PC-9 (cell line): ENCODE measurements around the gene COL4A6. TPM values are rescaled to one million over a fixed set of nuclear protein-coding genes. Genes with fewer than 3 reads are reported as not detected.

Source experiments
- BruUV-seq: library from RNA; stranded (reverse); fragments of 400-500 nt; replicated peaks from 2 replicates; lab custom pipeline; 2021; lab: Mats Ljungman, UMichigan
- CTCF ChIA-PET: fragments of 300-600 bp; sonication (Branson Sonifier 250); formaldehyde crosslinking; loops from one replicate; lab custom pipeline; 2022; ENCODE audit warnings: antibody characterized with exemption; lab: Charles Lee
- POLR2A ChIA-PET: fragments of 300-600 bp; sonication (Branson Sonifier 250); formaldehyde crosslinking; loops from one replicate; lab custom pipeline; 2022; ENCODE audit warnings: antibody characterized with exemption; ENCODE audit not compliant: unreplicated experiment; lab: Charles Lee
- DNase-seq, 2 experiments: peaks; one replicate each; pipeline versions ENCODE4 v3.0.0 to v3.0.0-alpha.2; 2015 to 2022; ENCODE audit warnings: mixed read lengths in 1 of 2
- H2AFZ ChIP-seq: fragments of 200-600 bp; sonication (generic); 2 replicates; pipeline ENCODE4 v1.8.1; 2017; ENCODE audit warnings: antibody characterized with exemption
- H3F3A ChIP-seq: fragments of 200-600 bp; sonication (generic); 2 replicates; pipeline ENCODE4 v1.8.1; 2017; ENCODE audit warnings: antibody characterized with exemption, mild to moderate bottlenecking, low read depth; ENCODE audit not compliant: insufficient read depth
- H3K27ac ChIP-seq: fragments of 200-600 bp; sonication (generic); 2 replicates; pipeline ENCODE4 v1.6.1; 2016; ENCODE audit warnings: mixed run types
- H3K27me3 ChIP-seq: fragments of 200-600 bp; sonication (generic); 2 replicates; pipeline ENCODE4 v1.6.1; 2016; ENCODE audit warnings: low read depth, mixed run types; ENCODE audit not compliant: insufficient read depth
- H3K36me3 ChIP-seq: fragments of 200-600 bp; sonication (generic); 2 replicates; pipeline ENCODE4 v1.6.1; 2016; ENCODE audit warnings: low read depth, mixed run types
- H3K4me1 ChIP-seq: fragments of 200-600 bp; sonication (generic); replicated peaks from 2 replicates; pipeline ENCODE4 v1.6.1; 2016; ENCODE audit warnings: mixed run types; ENCODE audit not compliant: insufficient read depth
- H3K4me2 ChIP-seq: fragments of 200-600 bp; sonication (generic); 2 replicates; pipeline ENCODE4 v1.6.1; 2017; ENCODE audit warnings: mixed run types
- H3K4me3 ChIP-seq: fragments of 200-600 bp; sonication (generic); 2 replicates; pipeline ENCODE4 v1.6.1; 2016; ENCODE audit warnings: mixed run types
- H3K79me2 ChIP-seq: fragments of 200-600 bp; sonication (generic); 2 replicates; pipeline ENCODE4 v1.6.1; 2017; ENCODE audit warnings: low read depth, mixed run types
- H3K9me2 ChIP-seq: fragments of 200-600 bp; sonication (generic); 2 replicates; pipeline ENCODE4 v1.8.1; 2017; ENCODE audit warnings: mild to moderate bottlenecking; ENCODE audit not compliant: insufficient read depth
- H3K9me3 ChIP-seq: fragments of 200-600 bp; sonication (generic); 2 replicates; pipeline ENCODE4 v1.8.1; 2016; ENCODE audit warnings: low read depth; ENCODE audit not compliant: insufficient read depth
- H4K20me1 ChIP-seq: fragments of 200-600 bp; sonication (generic); 2 replicates; pipeline ENCODE4 v1.8.1; 2017; ENCODE audit not compliant: insufficient read depth
- EZH2 ChIP-seq: fragments of 200-600 bp; sonication (generic); IDR thresholded peaks from 2 replicates; pipeline ENCODE4 v1.8.0; 2017; ENCODE audit warnings: antibody characterized with exemption, low read depth
- intact Hi-C: fragments of 100-400 bp; cut with micrococcal nuclease; formaldehyde crosslinking; loops from one replicate; pipeline ENCODE4 v1.10.0; 2022; ENCODE audit not compliant: unreplicated experiment
- total RNA-seq: library from RNA; stranded (reverse); gene quantifications from 2 replicates; pipeline ENCODE4 v1.2.3, GENCODE V29; 2021
- TF ChIP-seq, protein P1 (sequence below): fragments of 200-600 bp; sonication (generic); conservative IDR thresholded peaks from 2 replicates; pipeline ENCODE4 v1.6.1; 2017; ENCODE audit warnings: mixed run types, antibody characterized with exemption, mild to moderate bottlenecking, moderate library complexity

Gene COL4A6
- total RNA-seq, 1 experiment from 2014 or later, result 15.5 TPM

- no peak overlapping the region for H2AFZ ChIP-seq
- no peaks in the 10 kb centered on the region for H3K9me3 ChIP-seq
- H4K20me1 ChIP-seq, result no peaks in the 10 kb centered on the region
- H3K4me1 ChIP-seq, result no peaks in the 10 kb centered on the region
- ChIA-PET CTCF (interaction anchor here (0.6 kb wide), 1 partner anchor 168 kb away, joined by 4 read pairs; no protein-coding TSS in a partner anchor), POLR2A (no interaction called here)
- no peaks in the 10 kb centered on the region for H3K36me3 ChIP-seq
- intact Hi-C loops, result no loop called here
- no peaks in the 10 kb centered on the region for H3K9me2 ChIP-seq
- H3K79me2 ChIP-seq, result no peaks in the 10 kb centered on the region
- no peaks in the 10 kb centered on the region for H3F3A ChIP-seq
- H3K27me3 ChIP-seq, result no peaks in the 10 kb centered on the region
- no peak for DNase-seq
- no TSS peak for BruUV-seq
- TF ChIP-seq, protein P1, sequence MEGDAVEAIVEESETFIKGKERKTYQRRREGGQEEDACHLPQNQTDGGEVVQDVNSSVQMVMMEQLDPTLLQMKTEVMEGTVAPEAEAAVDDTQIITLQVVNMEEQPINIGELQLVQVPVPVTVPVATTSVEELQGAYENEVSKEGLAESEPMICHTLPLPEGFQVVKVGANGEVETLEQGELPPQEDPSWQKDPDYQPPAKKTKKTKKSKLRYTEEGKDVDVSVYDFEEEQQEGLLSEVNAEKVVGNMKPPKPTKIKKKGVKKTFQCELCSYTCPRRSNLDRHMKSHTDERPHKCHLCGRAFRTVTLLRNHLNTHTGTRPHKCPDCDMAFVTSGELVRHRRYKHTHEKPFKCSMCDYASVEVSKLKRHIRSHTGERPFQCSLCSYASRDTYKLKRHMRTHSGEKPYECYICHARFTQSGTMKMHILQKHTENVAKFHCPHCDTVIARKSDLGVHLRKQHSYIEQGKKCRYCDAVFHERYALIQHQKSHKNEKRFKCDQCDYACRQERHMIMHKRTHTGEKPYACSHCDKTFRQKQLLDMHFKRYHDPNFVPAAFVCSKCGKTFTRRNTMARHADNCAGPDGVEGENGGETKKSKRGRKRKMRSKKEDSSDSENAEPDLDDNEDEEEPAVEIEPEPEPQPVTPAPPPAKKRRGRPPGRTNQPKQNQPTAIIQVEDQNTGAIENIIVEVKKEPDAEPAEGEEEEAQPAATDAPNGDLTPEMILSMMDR, result no peak
- no peak for TF ChIP-seq EZH2
- no peak overlapping the region for H3K4me2 ChIP-seq
- H3K4me3 ChIP-seq, result no peak overlapping the region
- no peak overlapping the region for H3K27ac ChIP-seq
Measured at GRCh38 chrX:108415891-108416290, 22.3 kb downstream of the COL4A6 start.

- Histone ChIP-seq H3K4me1 (no peaks in the 10 kb centered on the region), H3K27me3 (no peaks in the 10 kb centered on the region), H4K20me1 (no peaks in the 10 kb centered on the region), H2AFZ (no peak overlapping the region), H3K9me2 (no peaks in the 10 kb centered on the region), H3K79me2 (no peaks in the 10 kb centered on the region), H3K27ac (no peak overlapping the region), H3K36me3 (no peaks in the 10 kb centered on the region), H3F3A (no peaks in the 10 kb centered on the region), H3K4me2 (no peak overlapping the region), H3K4me3 (no peak overlapping the region), H3K9me3 (no peaks in the 10 kb centered on the region)
- POLR2A ChIA-PET, result interaction anchor here (0.6 kb wide), 1 partner anchor 20 kb away, joined by 3 read pairs; no protein-coding TSS in a partner anchor
- intact Hi-C loops, result no loop called here
- CTCF ChIA-PET, result no interaction called here
- DNase-seq, result no peak
- BruUV-seq, result no TSS peak
- TF ChIP-seq, protein P1, result no peak
- no peak for TF ChIP-seq EZH2
Measured at GRCh38 chrX:108415146-108415545, 23.1 kb downstream of the COL4A6 start.

GRCh38 chrX:108412783-108413182, 25.4 kb downstream of the COL4A6 start:
- no peaks in the 10 kb centered on the region for H3K27me3 ChIP-seq
- no peaks in the 10 kb centered on the region for H3K36me3 ChIP-seq
- CTCF ChIA-PET, result no interaction called here
- no peaks in the 10 kb centered on the region for H3K79me2 ChIP-seq
- H3K9me2 ChIP-seq, result no peaks in the 10 kb centered on the region; the same call in 1 of the 2 replicates
- intact Hi-C loops, result no loop called here
- H3K4me2 ChIP-seq, result no peak overlapping the region
- H3K4me3 ChIP-seq, result no peak overlapping the region
- H2AFZ ChIP-seq, result no peak overlapping the region
- POLR2A ChIA-PET, result no interaction called here
- BruUV-seq, result no TSS peak
- H3K9me3 ChIP-seq, result no peaks in the 10 kb centered on the region
- DNase-seq, result no peak
- TF ChIP-seq, protein P1, result no peak
- TF ChIP-seq EZH2, result no peak
- H3K4me1 ChIP-seq, result no peaks in the 10 kb centered on the region
- no peak overlapping the region for H3K27ac ChIP-seq
- H3F3A ChIP-seq, result no peaks in the 10 kb centered on the region
- no peaks in the 10 kb centered on the region for H4K20me1 ChIP-seq
